ELF-1 (cell line): ENCODE measurements around the gene PNPLA2.

ENCODE experiments used
- DNase-seq: peaks from one replicate; pipeline ENCODE4 v3.0.0-alpha.2; 2016; ENCODE audit warnings: low read depth, low spot score

Gene PNPLA2

DNA sequence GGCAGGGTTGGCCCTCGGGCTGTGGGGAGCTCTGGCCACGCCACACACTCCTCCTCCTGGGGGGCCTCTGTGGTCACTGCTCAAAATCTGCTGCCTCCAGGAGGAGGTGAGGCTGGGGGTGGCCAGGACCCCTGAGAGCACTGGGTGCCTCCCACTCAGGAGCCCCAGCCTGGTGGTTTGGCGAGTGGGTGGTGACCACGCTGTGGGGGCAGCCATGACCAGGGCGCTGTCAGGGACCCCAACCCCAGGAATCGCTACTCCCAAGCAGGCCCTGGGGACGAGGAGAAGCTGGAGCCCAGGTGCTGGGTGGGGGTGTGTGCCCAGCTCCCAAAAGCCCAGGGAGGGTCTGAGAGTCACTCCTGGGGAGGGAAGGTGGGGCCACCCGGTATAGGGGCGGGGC lies 54.1 kb downstream of the PNPLA2 start:
- DNase-seq: no peak

DNA sequence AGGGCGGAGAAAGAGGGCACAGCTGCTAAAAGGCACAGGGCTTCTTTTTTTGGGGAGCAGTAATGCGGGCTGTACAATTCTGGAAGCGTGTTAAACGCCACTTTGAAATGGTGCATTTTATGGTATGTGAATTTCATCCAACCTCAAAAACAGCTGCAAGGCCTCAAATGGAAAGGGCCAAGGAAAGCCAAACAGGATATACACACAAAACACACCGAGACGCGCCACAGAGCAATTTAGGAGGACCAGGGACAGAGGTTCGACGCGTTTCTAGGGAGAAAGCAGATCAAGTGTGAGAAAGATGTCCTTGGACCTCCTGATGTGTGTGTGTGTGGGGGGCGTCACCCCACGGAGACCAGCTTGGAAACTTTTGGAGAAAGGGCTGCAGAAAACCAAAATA lies 55.0 kb downstream of the PNPLA2 start:
- no peak for DNase-seq
